GM12891 (cell line): Measurements from ENCODE around the gene EME2.

Experiments used
- DNase-seq: peaks from one replicate; pipeline ENCODE4 v3.0.0; 2011; ENCODE audit warnings: low spot score; ENCODE audit not compliant: insufficient read length
- FAIRE-seq: peaks from 2 replicates; lab custom pipeline; 2011; peaks lifted over from hg19 to GRCh38; lab: Jason Lieb, UNC
- PAX5 ChIP-seq: IDR thresholded peaks from 2 replicates; pipeline ENCODE4 v1.6.1; 2011; ENCODE audit warnings: low read length, moderate library complexity, mild to moderate bottlenecking; ENCODE audit not compliant: insufficient read depth, severe bottlenecking
- POLR2A ChIP-seq: IDR thresholded peaks from 2 replicates; pipeline ENCODE4 v1.6.1; 2011; ENCODE audit warnings: low read depth, low read length, control low read depth
- POLR2AphosphoS5 ChIP-seq: IDR thresholded peaks from 2 replicates; pipeline ENCODE4 v1.6.1; 2011; ENCODE audit warnings: low read depth, low read length, control low read depth
- POU2F2 ChIP-seq: IDR thresholded peaks from 2 replicates; pipeline ENCODE4 v1.6.1; 2011; ENCODE audit warnings: low read depth, mild to moderate bottlenecking, control low read depth, low read length, moderate library complexity
- SPI1 ChIP-seq: IDR thresholded peaks from 2 replicates; pipeline ENCODE4 v1.6.1; 2011; ENCODE audit warnings: low read depth, low read length, control low read depth
- TAF1 ChIP-seq: IDR thresholded peaks from 2 replicates; pipeline ENCODE4 v1.6.1; 2011; ENCODE audit warnings: low read depth, low read length, control low read depth

EME2 gene

DNA sequence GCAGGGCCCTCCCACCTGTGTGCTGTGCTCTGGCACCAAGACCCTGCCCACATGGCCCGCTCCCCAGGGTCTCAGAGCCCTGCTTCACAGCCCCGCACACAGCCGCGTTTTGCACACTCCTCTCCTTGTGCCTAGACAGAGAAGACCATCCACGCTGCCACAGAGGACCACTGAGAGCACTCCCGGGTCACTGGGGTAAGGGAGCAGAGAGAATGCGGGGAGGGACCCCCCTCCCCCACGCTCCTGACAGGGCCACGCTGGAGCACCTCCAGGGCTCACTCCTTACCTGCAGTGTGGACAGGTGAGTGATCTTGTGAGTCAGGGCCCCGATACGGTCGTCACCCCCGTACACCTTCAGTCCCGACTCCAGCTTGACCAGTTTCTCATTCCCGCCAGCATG lies 47.0 kb downstream of the EME2 start:
- no peak for DNase-seq
- TF ChIP-seq POLR2A (no peak), SPI1 (no peak), POU2F2 (no peak), POLR2AphosphoS5 (no peak), TAF1 (no peak), PAX5 (no peak)
- no peak for FAIRE-seq

DNA sequence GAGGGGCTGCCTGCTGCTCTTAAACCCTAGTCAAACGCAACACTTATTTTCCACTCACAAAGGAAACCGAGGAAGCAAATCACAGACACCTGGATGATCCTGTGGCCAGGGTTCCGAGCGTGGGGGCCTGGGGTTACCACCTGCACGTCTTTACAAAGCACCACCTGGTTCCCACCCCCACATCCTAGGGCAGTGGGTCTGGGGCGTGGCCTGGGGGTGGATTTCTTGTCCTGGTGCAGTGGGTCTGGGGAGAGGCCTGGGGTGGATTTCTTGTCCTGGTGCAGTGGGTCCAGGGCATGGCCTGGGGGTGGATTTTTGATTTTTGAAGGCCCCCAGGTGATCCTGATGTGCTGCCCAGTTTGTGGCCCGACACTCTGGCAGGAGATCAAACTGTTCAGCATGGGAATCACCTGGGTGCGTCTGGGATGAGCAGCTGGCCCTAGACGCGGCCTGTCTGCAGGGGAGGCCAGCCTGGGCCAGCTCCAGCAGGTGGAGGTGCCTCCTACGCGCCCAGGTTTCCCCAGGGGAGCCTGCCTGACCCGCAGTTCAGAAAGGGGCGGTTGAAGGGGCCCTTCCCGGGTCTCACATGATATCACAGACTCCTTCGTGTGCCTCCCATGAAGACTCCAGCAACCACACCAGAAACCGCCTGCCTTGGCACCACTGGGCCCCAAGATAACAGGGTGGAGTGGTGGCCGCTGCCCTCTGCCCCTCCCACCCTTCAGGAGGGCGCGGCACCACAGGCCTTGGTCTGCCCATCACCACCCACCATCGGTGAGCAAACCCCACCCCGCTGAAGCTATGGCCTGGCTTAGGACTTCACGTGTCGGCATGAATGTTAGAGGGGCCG lies 47.7 kb downstream of the EME2 start:
- FAIRE-seq, result no peak
- DNase-seq, result no peak
- no peak for TF ChIP-seq POU2F2
- no peak for TF ChIP-seq POLR2AphosphoS5
- TF ChIP-seq POLR2A, result no peak
- TF ChIP-seq TAF1, result no peak
- no peak for TF ChIP-seq SPI1
- TF ChIP-seq PAX5, result no peak

DNA sequence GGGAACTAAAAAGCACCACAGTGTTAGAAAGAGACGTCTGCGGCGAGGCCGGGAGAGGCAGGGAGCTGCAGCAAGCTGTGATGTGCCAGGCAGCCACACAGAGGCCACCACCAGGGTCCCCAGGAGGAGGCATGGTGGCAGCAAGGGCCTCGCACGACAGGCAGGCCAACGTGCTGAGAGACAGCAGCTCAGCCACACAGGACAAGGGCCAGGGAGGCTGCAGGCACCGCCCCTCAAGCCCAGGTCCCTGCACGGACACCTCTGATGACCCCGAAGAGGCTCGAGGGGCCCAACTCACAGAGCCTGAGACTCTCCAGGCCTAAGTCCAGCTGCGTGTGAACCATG lies 48.3 kb downstream of the EME2 start:
- DNase-seq, result no peak
- FAIRE-seq, result no peak
- TF ChIP-seq PAX5 (no peak), TAF1 (no peak), POLR2A (no peak), POU2F2 (no peak), POLR2AphosphoS5 (no peak), SPI1 (no peak)

DNA sequence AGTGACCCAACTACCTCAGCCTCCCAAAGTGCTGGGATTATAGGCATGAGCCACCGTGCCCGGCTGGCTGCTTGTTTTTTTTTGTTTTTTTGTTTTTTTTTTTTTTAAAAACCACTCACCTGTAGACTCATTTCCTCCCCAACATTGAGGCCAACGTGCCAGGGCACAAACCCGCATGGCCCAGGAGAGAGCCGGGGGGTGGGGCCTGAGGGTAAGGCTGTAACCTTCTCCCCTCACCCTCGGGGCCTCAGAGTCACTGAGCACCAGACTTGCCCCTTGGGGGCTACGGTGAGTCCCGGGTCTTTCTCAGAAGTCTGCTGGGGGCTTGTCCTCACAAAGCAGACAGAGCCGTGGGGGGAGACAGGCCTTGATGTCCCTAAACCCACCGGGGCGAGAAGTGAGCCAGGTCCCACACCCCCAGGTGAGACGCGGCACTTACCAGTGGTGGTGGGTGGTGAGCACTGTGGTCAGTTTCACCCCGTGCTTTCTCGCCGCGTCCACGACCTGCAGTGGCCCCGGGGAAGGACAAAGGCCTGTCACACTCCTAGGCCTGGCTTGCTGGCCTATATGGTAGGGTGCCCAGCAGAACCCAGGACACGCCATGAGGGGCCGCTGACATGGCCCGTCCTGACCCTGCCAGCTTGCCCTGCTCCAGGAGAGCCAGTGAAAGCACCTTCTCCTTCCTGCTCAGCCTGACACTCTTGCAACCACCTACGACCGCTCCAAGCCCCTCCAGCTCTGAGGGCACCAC lies 49.4 kb downstream of the EME2 start:
- DNase-seq (no peak), FAIRE-seq (no peak)
- TF ChIP-seq SPI1 (no peak), TAF1 (no peak), POU2F2 (no peak), PAX5 (no peak), POLR2AphosphoS5 (no peak), POLR2A (no peak)

GRCh38 chr16:1822801-1823200 lies 50.2 kb downstream of the EME2 start:
- FAIRE-seq, result no peak
- no peak for DNase-seq
- no peak for TF ChIP-seq TAF1
- no peak for TF ChIP-seq POLR2AphosphoS5

- TF ChIP-seq POLR2A (no peak), SPI1 (no peak), POLR2AphosphoS5 (no peak), PAX5 (no peak), TAF1 (no peak), POU2F2 (no peak)
- peak; percentile 43 for FAIRE-seq
- no peak for DNase-seq
These were observed 51.2 kb downstream of the EME2 start for GRCh38 chr16:1823821-1824220.

DNA sequence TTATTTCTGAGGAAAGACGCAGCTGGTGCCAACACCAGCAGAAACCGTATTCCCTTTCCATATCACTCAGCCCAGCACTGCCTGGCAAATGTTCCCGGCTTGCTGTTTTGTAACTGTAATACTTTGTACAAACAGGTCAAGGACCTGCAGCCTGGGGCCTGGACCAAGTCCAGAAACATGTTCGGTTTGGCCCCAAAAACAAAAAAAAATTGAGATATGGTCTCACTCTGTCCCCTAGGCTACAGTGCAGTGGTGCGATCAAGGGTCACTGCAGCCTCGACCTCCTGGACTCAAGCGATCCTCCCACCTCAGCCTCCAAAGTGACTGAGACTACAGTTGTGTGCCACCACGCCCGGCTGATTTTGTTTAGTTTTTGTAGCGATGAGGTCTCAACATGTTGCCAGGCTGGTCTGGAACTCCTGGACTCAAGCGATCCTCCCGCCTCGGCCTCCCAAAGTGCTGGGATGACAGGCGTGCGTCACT lies 52.8 kb downstream of the EME2 start:
- no peak for TF ChIP-seq POLR2AphosphoS5
- TF ChIP-seq POU2F2, result no peak
- TF ChIP-seq SPI1, result no peak
- no peak for TF ChIP-seq TAF1
- FAIRE-seq, result no peak
- no peak for DNase-seq
